ENCODE data around the gene SOCS6. TPM values are rescaled to one million over a fixed set of nuclear protein-coding genes. Genes with fewer than 3 reads are reported as not detected.
"Not testable (repeated sequence)": the region's sequence is repeated elsewhere in the genome, so short reads cannot be mapped to it uniquely, and the experiment has no call there.

Gene SOCS6
- total RNA-seq, 4 donors from 2014 or later, result 21.5 to 25.3 (median 23.6) TPM

DNA sequence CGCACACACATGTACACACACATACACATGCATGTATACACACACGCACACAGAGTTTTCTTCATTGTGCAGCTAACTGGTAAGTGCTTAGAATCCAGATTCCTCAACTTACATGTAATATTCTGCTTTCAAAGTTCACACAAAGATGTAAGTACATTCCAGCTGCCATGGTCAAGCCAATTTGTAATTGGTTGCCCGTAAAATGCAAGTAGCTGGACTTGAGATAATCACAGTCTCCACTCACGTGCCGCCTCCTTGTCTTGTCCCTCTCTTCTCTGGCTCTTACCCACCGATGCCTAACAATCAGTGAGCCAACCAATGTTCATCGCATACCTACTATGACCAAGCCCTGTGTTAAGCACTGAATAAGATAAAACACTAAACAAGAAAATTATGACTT lies 77.8 kb downstream of the SOCS6 start:
- WGBS, 2 donors (ENCODE audit: low coverage in 1 of 2), result 43 to 61% methylated on average over 5 to 7 of the region's 7 CpGs
- H3K4me1 ChIP-seq, result no peaks in the 10 kb centered on the region
- H3K36me3 ChIP-seq, result no peaks in the 10 kb centered on the region
- H3K9me3 ChIP-seq, result no peaks in the 10 kb centered on the region
- peaks cover 5% of the 10 kb centered on the region for H3K27me3 ChIP-seq
- no peak for TF ChIP-seq POLR2A (IDR thresholded peaks at IDR 0.05)
- no peak for TF ChIP-seq EP300 (IDR thresholded peaks at IDR 0.05)
- TF ChIP-seq POLR2AphosphoS5 (IDR thresholded peaks at IDR 0.05), result no peak
- TF ChIP-seq, protein P1, sequence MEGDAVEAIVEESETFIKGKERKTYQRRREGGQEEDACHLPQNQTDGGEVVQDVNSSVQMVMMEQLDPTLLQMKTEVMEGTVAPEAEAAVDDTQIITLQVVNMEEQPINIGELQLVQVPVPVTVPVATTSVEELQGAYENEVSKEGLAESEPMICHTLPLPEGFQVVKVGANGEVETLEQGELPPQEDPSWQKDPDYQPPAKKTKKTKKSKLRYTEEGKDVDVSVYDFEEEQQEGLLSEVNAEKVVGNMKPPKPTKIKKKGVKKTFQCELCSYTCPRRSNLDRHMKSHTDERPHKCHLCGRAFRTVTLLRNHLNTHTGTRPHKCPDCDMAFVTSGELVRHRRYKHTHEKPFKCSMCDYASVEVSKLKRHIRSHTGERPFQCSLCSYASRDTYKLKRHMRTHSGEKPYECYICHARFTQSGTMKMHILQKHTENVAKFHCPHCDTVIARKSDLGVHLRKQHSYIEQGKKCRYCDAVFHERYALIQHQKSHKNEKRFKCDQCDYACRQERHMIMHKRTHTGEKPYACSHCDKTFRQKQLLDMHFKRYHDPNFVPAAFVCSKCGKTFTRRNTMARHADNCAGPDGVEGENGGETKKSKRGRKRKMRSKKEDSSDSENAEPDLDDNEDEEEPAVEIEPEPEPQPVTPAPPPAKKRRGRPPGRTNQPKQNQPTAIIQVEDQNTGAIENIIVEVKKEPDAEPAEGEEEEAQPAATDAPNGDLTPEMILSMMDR (IDR thresholded peaks at IDR 0.05), result no peak
- no peak for ATAC-seq
- no peak overlapping the region for H3K27ac ChIP-seq
- H3K4me3 ChIP-seq, result no peak overlapping the region

DNA sequence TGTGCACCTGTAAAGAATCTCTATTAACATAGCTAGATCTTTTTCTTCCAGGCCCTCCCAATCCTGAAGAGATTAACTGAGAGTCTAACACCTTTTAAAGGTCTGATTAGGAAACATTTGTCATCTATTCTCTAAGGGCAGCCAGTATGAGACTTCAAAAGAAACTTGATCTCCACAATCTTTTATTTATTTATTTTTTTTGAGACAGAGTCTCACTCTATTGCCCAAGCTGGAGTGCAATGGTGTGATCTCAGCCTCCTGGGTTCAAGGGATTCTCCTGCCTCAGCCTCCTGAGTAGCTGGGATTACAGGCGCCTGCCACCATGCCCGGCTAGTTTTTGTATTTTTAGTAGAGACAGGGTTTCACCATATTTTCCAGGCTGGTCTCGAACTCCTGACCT lies 78.5 kb downstream of the SOCS6 start:
- not testable (repeated sequence) for H3K36me3 ChIP-seq, H3K27me3 ChIP-seq, H3K4me3 ChIP-seq, H3K27ac ChIP-seq, H3K4me1 ChIP-seq, ATAC-seq, H3K9me3 ChIP-seq
- WGBS, 2 donors (ENCODE audit: low coverage in 1 of 2), result 93 to 100% methylated on average over 2 to 3 of the region's 3 CpGs

DNA sequence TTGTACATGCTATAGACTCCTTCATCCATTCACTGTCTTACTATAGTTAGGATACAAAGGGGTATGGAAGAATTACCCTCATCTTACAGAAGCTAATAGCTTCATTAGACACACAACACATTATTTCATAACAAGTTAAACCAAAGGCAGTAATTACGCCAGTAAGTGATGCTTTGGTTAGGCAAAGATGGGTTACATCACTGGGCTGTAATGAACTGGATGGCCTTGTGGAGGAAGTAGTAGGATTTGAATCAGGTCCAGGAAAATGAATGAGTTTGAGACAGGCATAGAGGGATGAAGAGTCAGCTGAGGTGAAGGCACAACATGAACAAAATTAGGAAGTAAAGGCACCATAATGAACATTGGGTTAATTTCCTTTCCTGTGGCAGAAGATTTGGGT lies 80.1 kb downstream of the SOCS6 start:
- no peaks in the 10 kb centered on the region for H3K9me3 ChIP-seq
- H3K4me3 ChIP-seq, result no peak overlapping the region
- 83% methylated on average over 1 of the region's 1 CpG; no CpG with 5 or more reads in 1 of the 2 donors for WGBS, 2 donors (ENCODE audit: low coverage in 1 of 2)
- TF ChIP-seq POLR2AphosphoS5 (IDR thresholded peaks at IDR 0.05) (no peak), EP300 (IDR thresholded peaks at IDR 0.05) (no peak)
- TF ChIP-seq, protein P1 (IDR thresholded peaks at IDR 0.05), result no peak
- no peaks in the 10 kb centered on the region for H3K4me1 ChIP-seq
- no peak overlapping the region for H3K27ac ChIP-seq
- H3K27me3 ChIP-seq, result peaks cover 5% of the 10 kb centered on the region
- no peak for ATAC-seq
- H3K36me3 ChIP-seq, result no peaks in the 10 kb centered on the region

DNA sequence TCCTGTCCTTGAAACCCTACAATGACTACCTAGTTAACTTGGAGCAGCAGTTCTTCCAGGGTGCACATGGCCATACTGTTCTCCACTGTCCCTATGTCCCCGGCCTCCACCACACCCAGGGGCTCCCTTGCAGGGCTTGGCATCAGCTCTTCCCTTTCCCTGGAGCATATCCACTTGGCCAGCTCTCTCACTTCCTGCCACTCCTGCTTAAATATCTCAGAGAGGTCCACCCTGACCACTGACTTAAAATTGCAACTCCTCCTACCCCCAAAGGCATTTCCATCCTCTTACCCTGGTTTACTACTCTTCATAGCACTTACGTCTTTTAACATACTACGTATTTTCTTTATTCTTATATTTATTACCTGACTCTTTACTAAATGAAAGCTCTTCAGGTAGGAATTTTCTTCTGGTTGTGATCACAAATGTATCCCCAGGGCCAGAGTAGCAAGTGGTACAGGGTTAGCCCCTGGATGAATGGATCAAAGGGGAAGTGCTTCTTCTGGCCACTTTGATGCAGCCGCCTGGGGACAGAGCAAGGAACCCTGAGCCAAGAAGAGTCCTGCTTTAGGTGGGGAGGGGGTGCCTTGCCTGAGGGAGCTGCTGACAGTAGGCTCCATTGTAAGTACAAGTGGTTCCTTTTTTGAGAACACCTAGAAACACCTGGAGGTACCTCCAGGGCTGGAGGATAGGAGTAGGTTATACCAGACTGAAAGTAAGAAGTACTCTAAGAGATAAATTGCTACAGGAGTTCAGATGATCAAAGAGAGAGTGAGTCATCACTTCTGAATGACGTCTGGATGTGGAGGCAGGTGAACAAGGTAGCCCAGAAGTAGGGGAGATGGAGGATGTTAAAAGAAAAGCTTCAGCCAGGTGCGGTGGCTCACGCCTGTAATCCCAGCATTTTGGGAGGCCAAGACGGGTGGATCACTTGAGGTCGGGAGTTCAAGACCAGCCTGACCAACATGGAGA lies 82.2 kb downstream of the SOCS6 start:
- Histone ChIP-seq H3K4me3 (no peak overlapping the region), H3K27me3 (peaks cover 5% of the 10 kb centered on the region), H3K27ac (no peak overlapping the region), H3K36me3 (no peaks in the 10 kb centered on the region), H3K9me3 (no peaks in the 10 kb centered on the region), H3K4me1 (no peaks in the 10 kb centered on the region)
- ATAC-seq, result no peak
- 88 to 96% methylated on average over 5 to 6 of the region's 9 CpGs for WGBS, 2 donors (ENCODE audit: low coverage in 1 of 2)
- TF ChIP-seq POLR2A (IDR thresholded peaks at IDR 0.05), result no peak
- TF ChIP-seq, protein P1 (IDR thresholded peaks at IDR 0.05), result no peak
- no peak for TF ChIP-seq EP300 (IDR thresholded peaks at IDR 0.05)
- TF ChIP-seq POLR2AphosphoS5 (IDR thresholded peaks at IDR 0.05), result no peak

DNA sequence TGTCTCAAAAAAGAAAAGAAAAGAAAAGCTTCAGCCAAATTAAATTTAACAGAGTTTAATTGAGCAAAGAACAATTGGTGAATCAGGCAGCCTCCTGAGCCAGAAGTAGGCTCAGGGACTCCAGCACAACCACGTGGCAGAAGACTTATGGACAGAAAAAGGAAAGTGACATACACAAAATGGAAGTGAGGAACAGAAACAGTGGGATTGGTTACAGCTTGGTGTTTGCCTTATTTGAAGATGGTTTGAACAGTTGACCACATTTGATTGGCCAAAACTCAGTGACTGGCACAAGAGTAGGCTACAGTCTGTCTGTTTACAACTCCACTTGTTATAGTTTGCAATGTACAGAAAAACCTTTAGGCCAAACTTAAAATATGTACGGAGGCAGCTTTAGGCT lies 83.1 kb downstream of the SOCS6 start:
- ATAC-seq, result no peak
- WGBS, 2 donors (ENCODE audit: low coverage in 1 of 2), result 77 to 87% methylated on average over 1 to 2 of the region's 2 CpGs

More for the DNA sequence above, 83.1 kb downstream of the SOCS6 start:
- no peak overlapping the region for H3K27ac ChIP-seq
- no peak overlapping the region for H3K4me3 ChIP-seq
- H3K9me3 ChIP-seq, result no peaks in the 10 kb centered on the region
- H3K27me3 ChIP-seq, result peaks cover 5% of the 10 kb centered on the region
- H3K36me3 ChIP-seq, result no peaks in the 10 kb centered on the region
- no peaks in the 10 kb centered on the region for H3K4me1 ChIP-seq
- TF ChIP-seq, protein P1 (IDR thresholded peaks at IDR 0.05), result no peak
- TF ChIP-seq EP300 (IDR thresholded peaks at IDR 0.05) (no peak), POLR2A (IDR thresholded peaks at IDR 0.05) (no peak), POLR2AphosphoS5 (IDR thresholded peaks at IDR 0.05) (no peak)

All from gastroesophageal sphincter (tissue), 4 donors.